T-helper 1 cell treated with Interleukin-12 subunit alpha and Interleukin-12 subunit beta and Interleukin-4 antibody, amounts not matched to agents 30 ng/mL and 1 ng/mL, for 36 hours (primary cell): ENCODE results near the gene DIP2C. TPM values are rescaled to one million over a fixed set of nuclear protein-coding genes. Genes with fewer than 3 reads are reported as not detected.

ENCODE experiments used
- intact Hi-C: fragments of 100-400 bp; cut with micrococcal nuclease; formaldehyde crosslinking; loops from one replicate; pipeline ENCODE4 v1.15.1; 2024
- total RNA-seq: library from RNA; stranded (reverse); gene quantifications from 2 replicates; pipeline ENCODE4 v1.2.3, GENCODE V29; 2022

Gene DIP2C
- total RNA-seq, 1 donor from 2014 or later, result 2.8 TPM

- intact Hi-C loops, result no loop called here
Observed at GRCh38 chr10:625751-626711, 63.4 kb downstream of the DIP2C start.

- intact Hi-C loops, result no loop called here
Observed at GRCh38 chr10:625333-625696, 64.2 kb downstream of the DIP2C start.

GRCh38 chr10:624605-625332 is 64.7 kb downstream of the DIP2C start:
- intact Hi-C loops, result no loop called here

- intact Hi-C loops, result no loop called here
Observed at GRCh38 chr10:624312-624604, 65.2 kb downstream of the DIP2C start.

GRCh38 chr10:623477-624311 is 65.8 kb downstream of the DIP2C start:
- intact Hi-C loops, result no loop called here

- intact Hi-C loops, result no loop called here
Observed at GRCh38 chr10:623014-623413, 66.5 kb downstream of the DIP2C start.

- intact Hi-C loops, result no loop called here
Observed at GRCh38 chr10:621981-622740, 67.3 kb downstream of the DIP2C start.

- intact Hi-C loops, result no loop called here
Observed at GRCh38 chr10:621513-621912, 68.0 kb downstream of the DIP2C start.

- intact Hi-C loops, result no loop called here
Observed at GRCh38 chr10:620971-621370, 68.5 kb downstream of the DIP2C start.

- intact Hi-C loops, result no loop called here
Observed at GRCh38 chr10:620417-620816, 69.1 kb downstream of the DIP2C start.

- intact Hi-C loops, result no loop called here
Observed at GRCh38 chr10:619710-620109, 69.8 kb downstream of the DIP2C start.

- intact Hi-C loops, result no loop called here
Observed at GRCh38 chr10:618229-618989, 71.1 kb downstream of the DIP2C start.

- intact Hi-C loops, result no loop called here
Observed at GRCh38 chr10:617471-617870, 72.0 kb downstream of the DIP2C start.

GRCh38 chr10:615583-616152 is 73.8 kb downstream of the DIP2C start:
- intact Hi-C loops, result no loop called here

GRCh38 chr10:614790-615582 is 74.5 kb downstream of the DIP2C start:
- intact Hi-C loops, result no loop called here

GRCh38 chr10:614139-614711 is 75.2 kb downstream of the DIP2C start:
- intact Hi-C loops, result no loop called here

- intact Hi-C loops, result no loop called here
Observed at GRCh38 chr10:613271-614138, 76.0 kb downstream of the DIP2C start.

- intact Hi-C loops, result no loop called here
Observed at GRCh38 chr10:612696-613095, 76.8 kb downstream of the DIP2C start.
